ENCODE results near the gene TMEM69. TPM values are rescaled to one million over a fixed set of nuclear protein-coding genes. Genes with fewer than 3 reads are reported as not detected.
"Not testable (repeated sequence)": the region's sequence is repeated elsewhere in the genome, so short reads cannot be mapped to it uniquely, and the experiment has no call there.

TMEM69 gene
- total RNA-seq, 1 donor from 2014 or later: 8.2 TPM

GRCh38 chr1:45686288-45687013 lies 1.5 kb upstream of the TMEM69 start, which contains the start of gene GPBP1L1:
GPBP1L1 (minus strand) TSS chr1:45686533; CDS start chr1:45659087, 27,446 bp downstream.
- TF ChIP-seq CTCF (IDR thresholded peaks at IDR 0.05; ENCODE audit: insufficient read depth, low read length, severe bottlenecking): no peak
- H3K36me3 ChIP-seq (ENCODE audit: control insufficient read depth, insufficient read depth, low read length): peaks cover 2% of the 10 kb centered on the region
- FAIRE-seq: no peak

GRCh38 chr1:45687014-45687753 lies 797 bp upstream of the TMEM69 start:
- H3K27me3 ChIP-seq (ENCODE audit: control insufficient read depth, insufficient read depth, low read length): no peaks in the 10 kb centered on the region
- no peak for FAIRE-seq
- TF ChIP-seq CTCF (IDR thresholded peaks at IDR 0.05; ENCODE audit: insufficient read depth, low read length, severe bottlenecking): no peak
- DNase-seq (ENCODE audit: low read depth): peak; percentile 96
- peak overlapping the region; percentile 98 for H3K4me3 ChIP-seq (ENCODE audit: low read depth, low read length)
- peaks cover 2% of the 10 kb centered on the region for H3K36me3 ChIP-seq (ENCODE audit: control insufficient read depth, insufficient read depth, low read length)

More at GRCh38 chr1:45686288-45687013, 1.5 kb upstream of the TMEM69 start, which contains the start of gene GPBP1L1:
- Histone ChIP-seq H3K27me3 (ENCODE audit: control insufficient read depth, insufficient read depth, low read length) (no peaks in the 10 kb centered on the region), H3K4me3 (ENCODE audit: low read depth, low read length) (peak within 1 kb of the TSS; percentile 98)
- peak; percentile 85 for DNase-seq (ENCODE audit: low read depth)

- H3K27me3 ChIP-seq (ENCODE audit: control insufficient read depth, insufficient read depth, low read length); FAIRE-seq; DNase-seq (ENCODE audit: low read depth); H3K36me3 ChIP-seq (ENCODE audit: control insufficient read depth, insufficient read depth, low read length); H3K4me3 ChIP-seq (ENCODE audit: low read depth, low read length): not testable (repeated sequence)
These were observed 5.8 kb downstream of the TMEM69 start for GRCh38 chr1:45693811-45694210.

- Histone ChIP-seq H3K27me3 (ENCODE audit: control insufficient read depth, insufficient read depth, low read length) (no peaks in the 10 kb centered on the region), H3K4me3 (ENCODE audit: low read depth, low read length) (no peak overlapping the region), H3K36me3 (ENCODE audit: control insufficient read depth, insufficient read depth, low read length) (peaks cover 4% of the 10 kb centered on the region)
- TF ChIP-seq CTCF (IDR thresholded peaks at IDR 0.05; ENCODE audit: insufficient read depth, low read length, severe bottlenecking): no peak
- no peak for FAIRE-seq
- no peak for DNase-seq (ENCODE audit: low read depth)
These were observed 6.8 kb downstream of the TMEM69 start for GRCh38 chr1:45694823-45695222.

- H3K27me3 ChIP-seq (ENCODE audit: control insufficient read depth, insufficient read depth, low read length): no peaks in the 10 kb centered on the region
- DNase-seq (ENCODE audit: low read depth) (no peak), FAIRE-seq (no peak)
- H3K36me3 ChIP-seq (ENCODE audit: control insufficient read depth, insufficient read depth, low read length): no peaks in the 10 kb centered on the region
- no peak for TF ChIP-seq CTCF (IDR thresholded peaks at IDR 0.05; ENCODE audit: insufficient read depth, low read length, severe bottlenecking)
- H3K4me3 ChIP-seq (ENCODE audit: low read depth, low read length): no peak overlapping the region
These were observed 16.7 kb downstream of the TMEM69 start for GRCh38 chr1:45704637-45705036.

- DNase-seq (ENCODE audit: low read depth) (no peak), FAIRE-seq (no peak)
- no peak for TF ChIP-seq CTCF (IDR thresholded peaks at IDR 0.05; ENCODE audit: insufficient read depth, low read length, severe bottlenecking)
- Histone ChIP-seq H3K27me3 (ENCODE audit: control insufficient read depth, insufficient read depth, low read length) (no peaks in the 10 kb centered on the region), H3K36me3 (ENCODE audit: control insufficient read depth, insufficient read depth, low read length) (peaks cover 4% of the 10 kb centered on the region), H3K4me3 (ENCODE audit: low read depth, low read length) (no peak overlapping the region)
These were observed 25.7 kb downstream of the TMEM69 start for GRCh38 chr1:45713711-45714110.
